Esophagus muscularis mucosa (tissue), 4 donors: ENCODE measurements around the gene RMRP. TPM values are rescaled to one million over a fixed set of nuclear protein-coding genes. Genes with fewer than 3 reads are reported as not detected.
"Not testable (repeated sequence)": the region's sequence is repeated elsewhere in the genome, so short reads cannot be mapped to it uniquely, and the experiment has no call there.

Source experiments
- DNase-seq: peaks from one replicate; pipeline ENCODE4 v3.0.0-alpha.2; 2017; ENCODE audit errors: extremely low spot score
- H3K27ac ChIP-seq, 4 donors: fragments of 200-600 bp; sonication (generic); replicated peaks in 1 of 4; 1 replicate in 3 of 4; 2 replicates in 1 of 4; pipeline ENCODE4 v1.5.1; 2016 to 2019; ENCODE audit warnings: mild to moderate bottlenecking in 1 of 4
- H3K27me3 ChIP-seq, 4 donors: fragments of 200-600 bp; sonication (generic); one replicate each; pipeline versions ENCODE4 v1.5.1 to v1.6.0; 2016 to 2019
- H3K36me3 ChIP-seq, 4 donors: fragments of 200-600 bp; sonication (generic); one replicate each; pipeline ENCODE4 v1.5.1; 2016 to 2019
- H3K4me1 ChIP-seq, 4 donors: fragments of 200-600 bp; sonication (generic); one replicate each; pipeline ENCODE4 v1.5.1; 2016 to 2019
- H3K4me3 ChIP-seq, 4 donors: fragments of 200-600 bp; sonication (generic); 1 replicate in 2 of 4; 2 replicates in 2 of 4; pipeline ENCODE4 v1.5.1; 2016 to 2019; ENCODE audit warnings: mild to moderate bottlenecking in 4 of 4, moderate library complexity in 1 of 4
- H3K9me3 ChIP-seq, 4 donors: fragments of 200-600 bp; sonication (generic); 1 replicate in 3 of 4; 2 replicates in 1 of 4; pipeline ENCODE4 v1.5.1; 2016 to 2019
- EP300 ChIP-seq: sonication (generic); formaldehyde crosslinking; IDR thresholded peaks from one replicate; pipeline ENCODE4 v1.6.1; 2017; ENCODE audit warnings: antibody characterized with exemption
- POLR2A ChIP-seq: fragments of 450-650 bp; IDR thresholded peaks from one replicate; pipeline ENCODE4 v1.6.1; 2017; ENCODE audit warnings: antibody characterized with exemption, moderate library complexity, mild to moderate bottlenecking, low read depth
- POLR2AphosphoS5 ChIP-seq, 2 donors: sonication (generic); formaldehyde crosslinking; IDR thresholded peaks; one replicate each; pipeline ENCODE4 v1.6.1; 2017; ENCODE audit warnings: antibody characterized with exemption in 2 of 2
- WGBS: methylation state at CpG from one replicate; pipeline ENCODE4 v1.1.5; 2018; 5-methylcytosine and 5-hydroxymethylcytosine counted together
- intact Hi-C: fragments of 100-400 bp; cut with DNase I; formaldehyde crosslinking; loops from one replicate; pipeline ENCODE4 v1.15.1; 2023
- total RNA-seq, 4 donors: library from RNA; depleted of rRNA; stranded (reverse); fragments of >200 nt; gene quantifications; one replicate each; pipeline versions ENCODE4 v1.1.0 to v1.2.1, GENCODE V29; 2016
- TF ChIP-seq, protein P1 (sequence below), 3 experiments: fragments of 200-600 bp in 2 of 3; fragments of 450-650 bp in 1 of 3; sonication (generic) in 2 of 3; IDR thresholded peaks; one replicate each; pipeline ENCODE4 v1.5.1; 2017 to 2019; ENCODE audit warnings: antibody characterized with exemption in 3 of 3, mild to moderate bottlenecking in 2 of 3, moderate library complexity in 1 of 3

The RMRP gene
- total RNA-seq, 4 donors from 2014 or later = 1,899 to 6,162 (median 2,510) TPM

DNA sequence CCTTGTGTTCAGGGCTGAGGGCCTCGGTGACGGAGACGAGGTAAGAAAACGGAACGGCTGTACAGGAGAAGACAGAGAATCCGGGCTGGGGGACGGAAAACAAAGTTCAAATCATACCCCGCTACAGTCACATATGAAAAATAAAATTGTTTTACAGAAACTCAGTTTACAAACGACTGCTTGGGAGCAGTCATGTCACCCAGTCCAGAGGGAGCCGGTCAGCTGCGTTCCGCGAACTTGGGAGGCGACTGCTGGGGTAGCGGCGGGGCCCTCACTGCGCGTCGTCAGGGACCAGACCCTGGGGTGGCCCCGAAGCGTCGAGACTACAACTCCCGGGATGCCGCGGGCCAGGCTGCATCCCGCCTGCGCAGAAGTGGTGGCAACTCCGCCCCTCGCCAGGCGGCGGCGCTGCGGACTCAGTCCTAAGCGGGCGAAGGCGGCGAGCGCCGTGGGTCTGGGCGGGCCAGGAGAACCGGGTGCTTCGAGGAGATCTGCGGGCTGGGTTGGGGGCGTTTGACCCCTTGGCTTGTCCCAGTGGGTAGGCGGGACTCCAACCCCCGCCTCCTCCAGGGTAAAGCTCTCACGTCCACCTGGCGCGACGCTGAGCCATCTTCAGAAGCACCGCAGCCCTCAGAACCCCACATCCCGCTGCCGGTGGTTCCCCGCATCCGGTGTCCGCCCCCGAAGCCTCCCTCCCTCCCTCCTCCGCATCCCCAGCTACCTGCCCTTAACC is 11.1 kb downstream of the RMRP start:
- peak overlapping the region; percentile 77 to 92 (median 85) for H3K27ac ChIP-seq
- under 1% methylated on average over 32 of the region's 58 CpGs for WGBS
- TF ChIP-seq EP300 (no peak), POLR2A (peak; percentile 81), POLR2AphosphoS5 (IDR thresholded peaks at IDR 0.05) (peak; percentile 96 to 98)
- TF ChIP-seq, protein P1, sequence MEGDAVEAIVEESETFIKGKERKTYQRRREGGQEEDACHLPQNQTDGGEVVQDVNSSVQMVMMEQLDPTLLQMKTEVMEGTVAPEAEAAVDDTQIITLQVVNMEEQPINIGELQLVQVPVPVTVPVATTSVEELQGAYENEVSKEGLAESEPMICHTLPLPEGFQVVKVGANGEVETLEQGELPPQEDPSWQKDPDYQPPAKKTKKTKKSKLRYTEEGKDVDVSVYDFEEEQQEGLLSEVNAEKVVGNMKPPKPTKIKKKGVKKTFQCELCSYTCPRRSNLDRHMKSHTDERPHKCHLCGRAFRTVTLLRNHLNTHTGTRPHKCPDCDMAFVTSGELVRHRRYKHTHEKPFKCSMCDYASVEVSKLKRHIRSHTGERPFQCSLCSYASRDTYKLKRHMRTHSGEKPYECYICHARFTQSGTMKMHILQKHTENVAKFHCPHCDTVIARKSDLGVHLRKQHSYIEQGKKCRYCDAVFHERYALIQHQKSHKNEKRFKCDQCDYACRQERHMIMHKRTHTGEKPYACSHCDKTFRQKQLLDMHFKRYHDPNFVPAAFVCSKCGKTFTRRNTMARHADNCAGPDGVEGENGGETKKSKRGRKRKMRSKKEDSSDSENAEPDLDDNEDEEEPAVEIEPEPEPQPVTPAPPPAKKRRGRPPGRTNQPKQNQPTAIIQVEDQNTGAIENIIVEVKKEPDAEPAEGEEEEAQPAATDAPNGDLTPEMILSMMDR (IDR thresholded peaks at IDR 0.05) = peak in 2 of 3 experiments; percentile 97 to 98
- H3K36me3 ChIP-seq = no peaks in the 10 kb centered on the region
- peaks cover 8 to 27% (median 22%) of the 10 kb centered on the region in 4 donors for H3K4me1 ChIP-seq
- H3K4me3 ChIP-seq = peak overlapping the region; percentile 49 to 68 (median 63)
- intact Hi-C loops = loop anchor here (2.0 kb wide), 1 partner anchor 42 kb away; the partner anchor contains the start of gene TESK1
- DNase-seq = peak; percentile 97
- H3K9me3 ChIP-seq = no peaks in the 10 kb centered on the region
- H3K27me3 ChIP-seq = no peaks in the 10 kb centered on the region

DNA sequence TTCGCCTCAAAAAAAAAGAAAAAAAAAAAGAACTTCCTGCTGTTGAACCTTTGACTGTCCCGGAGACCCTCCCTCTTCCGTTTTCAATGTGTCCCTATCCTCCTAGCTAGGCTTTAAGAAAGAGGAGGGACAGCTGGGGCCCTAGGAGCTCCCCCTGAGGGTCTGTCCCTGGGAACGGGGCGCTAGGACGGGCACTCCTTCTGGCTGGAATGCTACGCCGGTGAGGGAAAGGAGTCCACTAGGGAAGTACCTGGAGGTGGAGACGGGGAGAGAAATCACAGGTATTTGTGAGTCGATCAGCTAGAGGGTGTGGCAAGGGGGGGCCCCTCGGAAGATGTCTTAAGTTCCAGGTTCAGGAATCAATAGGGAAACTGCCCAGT is 11.7 kb downstream of the RMRP start:
- Histone ChIP-seq H3K36me3 (no peaks in the 10 kb centered on the region), H3K4me3 (peak overlapping the region; percentile 49 to 68 (median 63)), H3K27me3 (no peaks in the 10 kb centered on the region), H3K27ac (peak overlapping the region; percentile 77 to 92 (median 85)), H3K9me3 (no peaks in the 10 kb centered on the region), H3K4me1 (peaks cover 8 to 27% (median 22%) of the 10 kb centered on the region in 4 donors)
- intact Hi-C loops = loop anchor here (2.0 kb wide), 1 partner anchor 41 kb away; the partner anchor contains the start of gene TESK1
- 8% methylated on average over 11 of the region's 11 CpGs for WGBS
- no peak for TF ChIP-seq POLR2AphosphoS5 (IDR thresholded peaks at IDR 0.05)
- TF ChIP-seq, protein P1 (IDR thresholded peaks at IDR 0.05) = peak in 2 of 3 experiments; percentile 5 to 16
- DNase-seq = no peak

DNA sequence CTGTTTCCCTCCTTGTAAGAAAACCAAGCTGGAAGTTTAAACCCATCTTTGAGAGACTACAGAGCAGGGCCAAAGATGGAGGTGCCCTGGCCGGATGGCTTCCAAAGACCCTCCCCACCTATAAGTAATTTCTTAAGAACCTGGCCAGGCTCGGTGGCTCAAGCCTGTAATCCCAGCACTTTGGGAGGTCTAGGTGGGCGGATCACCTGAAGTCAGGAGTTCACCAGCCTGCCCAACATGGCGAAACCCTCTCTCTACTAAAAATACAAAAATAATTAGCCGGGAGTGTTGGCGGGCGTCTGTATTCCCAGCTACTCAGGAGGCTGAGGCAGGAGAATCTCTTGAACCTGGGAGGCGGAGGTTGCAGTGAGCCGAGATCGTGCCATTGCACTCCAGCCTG is 12.1 kb downstream of the RMRP start:
- not testable (repeated sequence) for H3K9me3 ChIP-seq, H3K36me3 ChIP-seq, DNase-seq, H3K27me3 ChIP-seq
- WGBS = 54% methylated on average over 10 of the region's 10 CpGs
- Histone ChIP-seq H3K27ac (peak overlapping the region; percentile 77 to 92 (median 85)), H3K4me1 (peaks cover 8 to 27% (median 22%) of the 10 kb centered on the region in 4 donors), H3K4me3 (peak overlapping the region; percentile 49 to 68 (median 63))
- intact Hi-C loops = loop anchor here (2.0 kb wide), 1 partner anchor 41 kb away; the partner anchor contains the start of gene TESK1

DNA sequence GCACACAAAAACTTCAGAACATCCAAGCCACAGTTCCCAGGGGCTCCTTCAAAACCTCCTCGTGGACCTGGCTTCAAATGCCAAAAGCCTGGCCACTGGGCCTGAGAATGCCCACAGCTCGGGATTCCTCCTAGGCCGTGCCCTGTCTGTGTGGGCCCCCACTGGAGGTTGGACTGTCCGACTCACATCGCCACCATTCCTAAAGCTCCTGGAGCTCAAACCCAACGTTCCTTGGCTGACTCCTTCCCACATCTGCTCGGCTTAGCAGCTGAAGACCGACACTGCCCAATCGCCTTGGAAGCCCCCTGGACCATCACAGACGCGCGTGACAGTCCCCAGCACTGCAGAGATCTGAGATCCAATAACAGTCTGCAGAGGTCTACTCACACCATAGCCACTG is 14.8 kb downstream of the RMRP start:
- H3K36me3 ChIP-seq = peaks cover 0 to 5% (median 0%) of the 10 kb centered on the region in 4 donors
- no peaks in the 10 kb centered on the region for H3K27me3 ChIP-seq
- no peak for DNase-seq
- no peak overlapping the region for H3K27ac ChIP-seq
- TF ChIP-seq EP300 = no peak
- H3K4me3 ChIP-seq = no peak overlapping the region
- peaks cover 8 to 22% (median 17%) of the 10 kb centered on the region in 4 donors for H3K4me1 ChIP-seq
- H3K9me3 ChIP-seq = no peaks in the 10 kb centered on the region
- 96% methylated on average over 12 of the region's 12 CpGs for whole genome bisulfite sequencing
- intact Hi-C loops = no loop called here

DNA sequence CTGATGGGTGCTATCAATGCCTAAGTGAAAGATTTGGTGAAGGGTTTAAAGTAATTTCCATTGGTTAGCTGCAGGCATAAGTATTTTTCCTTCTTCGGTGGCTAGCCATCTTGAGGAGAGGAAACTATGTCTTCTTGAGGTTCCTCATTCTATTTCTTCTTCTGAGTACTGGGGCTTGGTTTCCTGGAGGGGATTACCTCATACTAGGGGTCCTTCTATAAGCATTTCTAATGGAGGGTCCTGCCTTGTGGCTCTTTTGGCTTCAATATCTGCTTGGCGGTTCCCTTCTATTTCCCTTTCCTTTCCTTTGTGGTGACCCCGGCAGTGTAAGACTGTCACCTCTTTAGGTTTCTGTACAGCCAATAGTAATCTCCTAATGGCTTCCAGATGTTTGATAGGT is 16.3 kb downstream of the RMRP start:
- intact Hi-C loops, H3K27me3 ChIP-seq, H3K36me3 ChIP-seq, DNase-seq, H3K4me3 ChIP-seq, H3K27ac ChIP-seq, H3K9me3 ChIP-seq: not testable (repeated sequence)
- 74% methylated on average over 3 of the region's 3 CpGs for WGBS
- peaks cover 4 to 12% (median 9%) of the 10 kb centered on the region in 4 donors for H3K4me1 ChIP-seq

DNA sequence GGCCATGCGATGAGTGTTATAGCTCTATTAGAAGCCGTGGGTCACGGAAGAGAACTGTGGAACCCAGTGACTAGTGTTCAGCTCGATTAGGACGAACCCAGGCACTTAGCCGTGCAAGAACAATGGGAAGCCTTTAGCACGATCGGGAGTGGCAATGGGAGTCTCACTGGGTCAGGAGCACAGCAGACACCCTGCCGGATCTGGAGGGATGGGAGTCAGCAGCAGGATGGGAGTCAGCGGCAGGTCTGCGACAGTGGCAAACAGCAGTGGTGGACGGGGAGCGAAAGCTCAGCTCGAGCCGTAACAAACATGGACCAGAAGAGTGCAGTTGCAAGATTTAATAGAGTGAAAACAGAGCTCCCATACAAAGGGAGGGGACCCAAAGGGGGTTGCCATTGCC is 17.4 kb downstream of the RMRP start:
- H3K4me3 ChIP-seq, intact Hi-C loops, H3K27ac ChIP-seq, H3K4me1 ChIP-seq, H3K36me3 ChIP-seq, H3K27me3 ChIP-seq, H3K9me3 ChIP-seq, DNase-seq: not testable (repeated sequence)
- 94% methylated on average over 15 of the region's 15 CpGs for WGBS

DNA sequence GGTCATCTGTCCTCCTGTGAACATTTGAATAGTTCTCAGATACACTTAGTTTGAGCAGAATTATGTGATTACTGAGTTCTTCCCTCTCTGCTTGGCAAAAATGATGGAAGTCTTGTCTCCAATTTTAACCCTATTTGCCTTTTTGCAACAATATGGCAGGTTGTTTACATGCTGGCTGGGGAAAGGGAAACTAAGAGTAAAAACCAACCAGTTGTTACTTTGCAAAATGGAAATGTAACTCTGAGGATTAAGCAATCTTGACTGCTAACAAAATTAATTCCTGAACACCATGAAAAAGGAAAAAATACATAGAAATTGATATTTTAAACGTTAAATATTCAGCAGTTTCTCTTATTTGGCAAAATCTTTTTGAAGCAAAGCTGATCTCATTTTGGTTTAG is 18.2 kb downstream of the RMRP start:
- H3K36me3 ChIP-seq = peaks cover 0 to 5% (median 0%) of the 10 kb centered on the region in 4 donors
- TF ChIP-seq, protein P1 (IDR thresholded peaks at IDR 0.05) = no peak
- TF ChIP-seq POLR2AphosphoS5 (IDR thresholded peaks at IDR 0.05) (no peak), EP300 (no peak), POLR2A (no peak)
- no peak overlapping the region for H3K4me3 ChIP-seq
- WGBS = 79% methylated on average over 1 of the region's 1 CpG
- no peak overlapping the region for H3K27ac ChIP-seq
- no peaks in the 10 kb centered on the region for H3K27me3 ChIP-seq
- peaks cover 0 to 2% (median 0%) of the 10 kb centered on the region in 4 donors for H3K4me1 ChIP-seq
- no peak for DNase-seq
- H3K9me3 ChIP-seq = no peaks in the 10 kb centered on the region
- intact Hi-C loops = no loop called here

DNA sequence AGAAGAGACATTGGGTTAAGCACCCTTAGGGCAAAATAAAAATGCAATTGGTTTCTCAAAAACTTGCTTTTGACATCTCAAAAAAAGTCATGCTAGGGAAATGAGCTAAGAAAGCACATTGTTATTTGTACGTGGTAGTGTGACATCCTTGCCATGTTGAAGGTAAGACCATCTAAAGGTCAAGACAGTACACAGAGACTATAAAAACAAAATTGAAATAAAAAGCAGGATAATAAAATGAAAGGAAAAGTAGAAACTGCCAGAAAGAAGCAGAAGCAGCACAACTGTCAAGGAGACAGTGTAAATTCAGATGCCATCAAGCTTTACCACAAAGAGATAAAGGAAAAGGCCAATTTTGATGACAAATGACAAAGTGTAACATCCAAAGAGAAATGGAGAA is 18.6 kb downstream of the RMRP start:
- H3K27me3 ChIP-seq, H3K27ac ChIP-seq, H3K4me1 ChIP-seq, H3K4me3 ChIP-seq, H3K9me3 ChIP-seq, H3K36me3 ChIP-seq, DNase-seq, intact Hi-C loops: not testable (repeated sequence)
- WGBS = 54% methylated on average over 1 of the region's 1 CpG

DNA sequence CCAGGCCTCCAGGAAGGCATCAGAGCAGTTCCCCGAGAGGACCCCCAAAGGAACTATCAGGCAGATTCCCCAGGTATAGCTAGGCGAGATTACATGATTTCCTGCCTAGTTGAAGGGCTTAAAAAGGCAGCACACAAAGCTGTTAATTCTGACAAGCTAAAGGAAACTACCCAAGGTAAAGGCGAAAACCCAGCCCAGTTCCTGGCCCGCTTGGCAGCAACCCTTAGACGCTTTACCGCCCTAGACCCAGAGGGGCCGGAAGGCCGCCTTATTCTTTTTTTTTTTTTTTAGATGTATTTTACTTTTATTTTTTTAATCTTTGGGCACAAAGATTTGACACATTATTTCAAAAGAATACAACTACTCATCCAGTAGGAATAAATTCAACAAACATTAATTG is 19.1 kb downstream of the RMRP start:
- H3K4me1 ChIP-seq, H3K4me3 ChIP-seq, DNase-seq, H3K27me3 ChIP-seq, H3K9me3 ChIP-seq, H3K27ac ChIP-seq, intact Hi-C loops, H3K36me3 ChIP-seq: not testable (repeated sequence)
- WGBS = 76% methylated on average over 7 of the region's 8 CpGs
